ENCODE results near the gene HSD17B4. TPM values are rescaled to one million over a fixed set of nuclear protein-coding genes. Genes with fewer than 3 reads are reported as not detected.

HSD17B4 gene
- total and polyA plus RNA-seq, 2 of the 13 experiments (the other 11 are each of a cell fraction or from before 2014, with no cell fraction given) = 178 to 399 TPM

DNA sequence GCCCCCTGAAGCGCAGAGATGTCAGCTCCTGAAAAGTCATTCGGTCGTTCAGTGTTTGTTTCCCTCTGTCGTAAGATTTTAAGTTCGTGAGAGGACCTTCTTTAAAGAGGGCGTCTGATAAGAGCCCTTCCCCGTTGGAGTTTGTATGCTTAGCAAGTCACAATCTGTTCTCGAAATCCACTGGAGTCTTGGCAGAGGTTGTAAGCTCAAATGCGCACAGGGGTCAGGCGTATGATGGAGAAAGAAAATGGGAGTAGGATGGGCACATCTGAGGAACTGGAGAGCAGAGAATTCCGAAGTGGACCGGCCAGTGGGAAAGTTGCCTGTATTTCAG lies 710 bp downstream of the HSD17B4 start (continued):
- TF ChIP-seq FOXP4 (CRISPR knock-in tag; IDR thresholded peaks at IDR 0.05) (0 out of 2 replicates have a peak, but pooled peaks have one; percentile 53), BHLHE40 (IDR thresholded peaks at IDR 0.05; ENCODE audit: low read length) (no peak), CHD2 (IDR thresholded peaks at IDR 0.05; ENCODE audit: low read depth, low read length) (peak; percentile 38; the same call in 1 of the 2 replicates), SOX6 (IDR thresholded peaks at IDR 0.05) (no peak), SOX6 (CRISPR knock-in tag; IDR thresholded peaks at IDR 0.05) (peak; percentile 73), ZSCAN5A (CRISPR knock-in tag; IDR thresholded peaks at IDR 0.05; ENCODE audit: borderline replicate concordance) (0 out of 2 replicates have a peak, but pooled peaks have one; percentile 41), NR2C2 (CRISPR knock-in tag; IDR thresholded peaks at IDR 0.05; ENCODE audit: borderline replicate concordance) (peak; percentile 4; the same call in 1 of the 2 replicates), ZNF230 (CRISPR knock-in tag; IDR thresholded peaks at IDR 0.05) (no peak), ZNF501 (CRISPR knock-in tag; IDR thresholded peaks at IDR 0.05) (0 out of 2 replicates have a peak, but pooled peaks have one; percentile 10), FOXO4 (CRISPR knock-in tag; conservative IDR thresholded peaks at IDR 0.05) (no peak), POLR2AphosphoS5 (IDR thresholded peaks at IDR 0.05; ENCODE audit: low read depth, low read length) (0 out of 2 replicates have a peak, but pooled peaks have one; percentile 12)
- TF ChIP-seq, protein P1, sequence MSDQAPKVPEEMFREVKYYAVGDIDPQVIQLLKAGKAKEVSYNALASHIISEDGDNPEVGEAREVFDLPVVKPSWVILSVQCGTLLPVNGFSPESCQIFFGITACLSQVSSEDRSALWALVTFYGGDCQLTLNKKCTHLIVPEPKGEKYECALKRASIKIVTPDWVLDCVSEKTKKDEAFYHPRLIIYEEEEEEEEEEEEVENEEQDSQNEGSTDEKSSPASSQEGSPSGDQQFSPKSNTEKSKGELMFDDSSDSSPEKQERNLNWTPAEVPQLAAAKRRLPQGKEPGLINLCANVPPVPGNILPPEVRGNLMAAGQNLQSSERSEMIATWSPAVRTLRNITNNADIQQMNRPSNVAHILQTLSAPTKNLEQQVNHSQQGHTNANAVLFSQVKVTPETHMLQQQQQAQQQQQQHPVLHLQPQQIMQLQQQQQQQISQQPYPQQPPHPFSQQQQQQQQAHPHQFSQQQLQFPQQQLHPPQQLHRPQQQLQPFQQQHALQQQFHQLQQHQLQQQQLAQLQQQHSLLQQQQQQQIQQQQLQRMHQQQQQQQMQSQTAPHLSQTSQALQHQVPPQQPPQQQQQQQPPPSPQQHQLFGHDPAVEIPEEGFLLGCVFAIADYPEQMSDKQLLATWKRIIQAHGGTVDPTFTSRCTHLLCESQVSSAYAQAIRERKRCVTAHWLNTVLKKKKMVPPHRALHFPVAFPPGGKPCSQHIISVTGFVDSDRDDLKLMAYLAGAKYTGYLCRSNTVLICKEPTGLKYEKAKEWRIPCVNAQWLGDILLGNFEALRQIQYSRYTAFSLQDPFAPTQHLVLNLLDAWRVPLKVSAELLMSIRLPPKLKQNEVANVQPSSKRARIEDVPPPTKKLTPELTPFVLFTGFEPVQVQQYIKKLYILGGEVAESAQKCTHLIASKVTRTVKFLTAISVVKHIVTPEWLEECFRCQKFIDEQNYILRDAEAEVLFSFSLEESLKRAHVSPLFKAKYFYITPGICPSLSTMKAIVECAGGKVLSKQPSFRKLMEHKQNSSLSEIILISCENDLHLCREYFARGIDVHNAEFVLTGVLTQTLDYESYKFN (CRISPR knock-in tag; conservative IDR thresholded peaks at IDR 0.05) = 0 out of 2 replicates have a peak, but pooled peaks have one; percentile 5
